ENCODE data around the gene FEZF1.

- TF ChIP-seq TAF1 (IDR thresholded peaks at IDR 0.05; ENCODE audit: low read depth, low read length) (no peak), POLR2A (IDR thresholded peaks at IDR 0.05; ENCODE audit: low read depth, low read length) (no peak)
Observed at GRCh38 chr7:122311050-122311700, 6.6 kb upstream of the FEZF1 start.
